SK-N-SH (cell line): Measurements from ENCODE around the gene PLXNA4. TPM values are rescaled to one million over a fixed set of nuclear protein-coding genes. Genes with fewer than 3 reads are reported as not detected.

Source experiments
- CTCF ChIA-PET: fragments of 300-600, 350-600 bp; formaldehyde crosslinking; extraction: SDS; loops from one replicate; lab custom pipeline; 2021; lab: Yijun Ruan, JAX
- POLR2A ChIA-PET: fragments of 350-600 bp; sonication (Branson Sonifier 250); formaldehyde crosslinking; extraction: SDS; loops from one replicate; lab custom pipeline; 2020; ENCODE audit warnings: antibody characterized with exemption, inconsistent platforms; lab: Yijun Ruan, JAX
- DNase-seq: peaks from one replicate; pipeline ENCODE4 v3.0.0; 2012
- H2AFZ ChIP-seq: fragments of 200-600 bp; sonication (generic); 2 replicates; pipeline ENCODE4 v1.8.1; 2016; ENCODE audit warnings: antibody characterized with exemption, mild to moderate bottlenecking, low read depth
- H3F3A ChIP-seq: fragments of 200-600 bp; sonication (generic); replicated peaks from 2 replicates; pipeline ENCODE3; 2016; ENCODE audit warnings: antibody characterized with exemption, mild to moderate bottlenecking; ENCODE audit not compliant: insufficient read depth
- H3K27ac ChIP-seq, 2 experiments: fragments of 200-500 bp in 1 of 2; fragments of 200-600 bp in 1 of 2; sonication (Bioruptor generic) in 1 of 2; sonication (generic), shearing (Covaris generic) in 1 of 2; 2 replicates each; pipeline versions ENCODE4 v1.5.1 to v1.6.1; 2014 to 2016; ENCODE audit warnings: low read depth in 2 of 2, inconsistent platforms in 1 of 2, low read length in 1 of 2, mild to moderate bottlenecking in 1 of 2, mixed read lengths in 1 of 2
- H3K27me3 ChIP-seq: fragments of 200-600 bp; sonication (generic), shearing (Covaris generic); 2 replicates; pipeline ENCODE4 v1.6.1; 2016; ENCODE audit warnings: mixed run types; ENCODE audit not compliant: insufficient read depth
- H3K36me3 ChIP-seq, 2 experiments: fragments of 200-500 bp in 1 of 2; fragments of 200-600 bp in 1 of 2; sonication (Bioruptor generic) in 1 of 2; sonication (generic) in 1 of 2; replicated peaks in 1 of 2; 2 replicates each; pipeline versions ENCODE3 to v1.5.1; 2014 to 2016; ENCODE audit warnings: low read length in 1 of 2, mild to moderate bottlenecking in 1 of 2; ENCODE audit not compliant: insufficient read depth in 2 of 2, control insufficient read depth in 1 of 2
- H3K4me1 ChIP-seq, 2 experiments: fragments of 200-500 bp in 1 of 2; fragments of 200-600 bp in 1 of 2; sonication (Bioruptor generic) in 1 of 2; sonication (generic), shearing (Covaris generic) in 1 of 2; 2 replicates each; pipeline versions ENCODE4 v1.5.1 to v1.6.1; 2014 to 2016; ENCODE audit warnings: low read depth in 1 of 2, low read length in 1 of 2, mixed run types in 1 of 2; ENCODE audit not compliant: insufficient read depth in 2 of 2, control insufficient read depth in 1 of 2
- H3K4me2 ChIP-seq: fragments of 200-600 bp; sonication (generic), shearing (Covaris generic); 2 replicates; pipeline ENCODE4 v1.6.1; 2017; ENCODE audit warnings: mixed run types
- H3K4me3 ChIP-seq, 2 experiments: fragments of 200-500 bp in 1 of 2; fragments of 200-600 bp in 1 of 2; sonication (Bioruptor generic) in 1 of 2; sonication (generic), shearing (Covaris generic) in 1 of 2; 2 replicates each; pipeline versions ENCODE4 v1.5.1 to v1.8.1; 2014 to 2016; ENCODE audit warnings: low read depth in 2 of 2, inconsistent platforms in 1 of 2, low read length in 1 of 2, mild to moderate bottlenecking in 1 of 2, mixed read lengths in 1 of 2, moderate library complexity in 1 of 2
- H3K79me2 ChIP-seq: fragments of 200-600 bp; sonication (generic); 2 replicates; pipeline ENCODE4 v1.8.1; 2017; ENCODE audit warnings: mild to moderate bottlenecking; ENCODE audit not compliant: insufficient read depth
- H3K9ac ChIP-seq: fragments of 200-600 bp; sonication (generic); 2 replicates; pipeline ENCODE4 v1.6.1; 2017; ENCODE audit warnings: mixed run types
- H3K9me2 ChIP-seq: fragments of 200-600 bp; sonication (generic); 2 replicates; pipeline ENCODE4 v1.6.1; 2017; ENCODE audit warnings: mixed run types
- H3K9me3 ChIP-seq: fragments of 200-600 bp; sonication (generic); 2 replicates; pipeline ENCODE4 v1.6.1; 2017; ENCODE audit warnings: mixed run types, mild to moderate bottlenecking, moderate library complexity
- H4K20me1 ChIP-seq: fragments of 200-600 bp; sonication (generic); 2 replicates; pipeline ENCODE4 v1.6.1; 2017; ENCODE audit warnings: mild to moderate bottlenecking, mixed run types; ENCODE audit not compliant: insufficient read depth
- CHD2 ChIP-seq: fragments of 150-350 bp; IDR thresholded peaks from 2 replicates; pipeline ENCODE4 v1.6.1; 2018; ENCODE audit warnings: low read length; ENCODE audit not compliant: partially characterized antibody
- CTCF ChIP-seq: fragments of 200-600 bp; sonication (generic); IDR thresholded peaks from 2 replicates; pipeline ENCODE4 v1.6.1; 2017; ENCODE audit warnings: antibody characterized with exemption, mild to moderate bottlenecking, moderate library complexity
- ELF1 ChIP-seq: IDR thresholded peaks from 2 replicates; pipeline ENCODE4 v1.4.0; 2012
- FOSL2 ChIP-seq: IDR thresholded peaks from 2 replicates; pipeline ENCODE4 v1.4.0; 2012; ENCODE audit warnings: low read depth, mild to moderate bottlenecking, moderate library complexity, borderline replicate concordance
- GATA2 ChIP-seq: sonication (generic); formaldehyde crosslinking; IDR thresholded peaks from 2 replicates; pipeline ENCODE4 v1.5.0; 2020; ENCODE audit warnings: mild to moderate bottlenecking, missing genetic modification reagents
- IRF3 ChIP-seq: fragments of 150-350 bp; IDR thresholded peaks from 2 replicates; pipeline ENCODE4 v1.6.1; 2016; ENCODE audit warnings: mild to moderate bottlenecking, low read depth, low read length
- JUND ChIP-seq: IDR thresholded peaks from 2 replicates; pipeline ENCODE4 v1.4.0; 2012
- MXI1 ChIP-seq: IDR thresholded peaks from 2 replicates; pipeline ENCODE4 v1.6.1; 2012; ENCODE audit warnings: mild to moderate bottlenecking, low read depth, low read length, improper control_type of control experiment
- NFIC ChIP-seq: IDR thresholded peaks from 2 replicates; pipeline ENCODE4 v1.4.0; 2012; ENCODE audit warnings: borderline replicate concordance
- POLR2AphosphoS5 ChIP-seq: IDR thresholded peaks from 2 replicates; pipeline ENCODE4 v1.6.1; 2012; ENCODE audit warnings: low read depth, low read length
- RAD21 ChIP-seq: IDR thresholded peaks from 2 replicates; pipeline ENCODE4 v1.6.1; 2012; ENCODE audit warnings: mild to moderate bottlenecking, low read length
- RCOR1 ChIP-seq: fragments of 150-350 bp; IDR thresholded peaks from 2 replicates; pipeline ENCODE4 v1.6.1; 2017; ENCODE audit warnings: antibody characterized with exemption, low read length
- RXRA ChIP-seq: IDR thresholded peaks from 2 replicates; pipeline ENCODE4 v1.4.0; 2012; ENCODE audit warnings: low read depth, mild to moderate bottlenecking, borderline replicate concordance
- TAF1 ChIP-seq: IDR thresholded peaks from 2 replicates; pipeline ENCODE4 v1.6.1; 2012; ENCODE audit warnings: low read depth, mild to moderate bottlenecking, low read length, moderate library complexity, borderline replicate concordance
- USF1 ChIP-seq: IDR thresholded peaks from 2 replicates; pipeline ENCODE4 v1.4.0; 2012; ENCODE audit warnings: low read depth, borderline replicate concordance
- WGBS: methylation state at CpG from one replicate; pipeline ENCODE4 v1.1.6; 2017; ENCODE audit warnings: low lambda C conversion rate; 5-methylcytosine and 5-hydroxymethylcytosine counted together
- polyA plus RNA-seq, 3 experiments: library from polyadenylated mRNA; depleted of rRNA; stranded (reverse); fragments of >200 nt; gene quantifications; 2 replicates each; pipeline ENCODE4 v1.2.3, GENCODE V29; 2012
- TF ChIP-seq, protein P1 (sequence below): IDR thresholded peaks from 2 replicates; pipeline ENCODE4 v1.4.0; 2012; ENCODE audit warnings: low read depth, borderline replicate concordance

PLXNA4 gene
- polyA plus RNA-seq, 1 of the 3 experiments (the other 2 are of a cell fraction) = 2.4 TPM

DNA sequence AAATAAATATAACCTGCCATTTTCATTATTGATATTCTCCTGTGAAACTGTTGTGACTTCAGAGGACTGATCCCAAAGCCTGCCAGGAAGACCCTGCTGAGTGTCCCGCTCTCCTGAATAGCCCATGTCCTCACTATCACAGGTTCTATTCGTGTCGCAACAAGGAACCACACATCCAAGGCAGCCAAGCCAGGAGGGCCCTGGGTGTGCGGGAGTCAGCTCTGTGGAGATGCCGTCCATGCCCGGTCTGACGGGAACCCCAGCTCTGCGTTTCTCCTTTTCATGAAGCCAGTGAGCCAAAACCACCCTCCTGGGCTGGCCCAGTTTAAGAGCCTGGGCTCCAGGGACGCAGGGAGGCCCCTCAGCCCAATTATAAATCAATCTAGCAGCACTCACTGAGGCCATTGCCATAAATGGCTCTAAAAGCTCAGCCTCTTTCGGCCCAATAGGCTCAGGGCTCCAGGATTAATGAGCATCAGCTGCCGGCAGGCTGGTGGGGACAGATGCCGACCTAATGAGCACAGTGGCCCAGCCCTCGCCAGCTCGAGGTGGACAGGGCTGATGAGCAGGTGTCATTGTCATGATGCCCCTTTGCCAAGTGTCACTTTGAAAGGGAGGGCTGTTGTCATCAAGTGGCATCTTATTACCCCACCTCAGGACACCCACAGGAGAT, 177.9 kb downstream of the PLXNA4 start:
- CTCF ChIA-PET = interaction anchor here (1.0 to 8.8 kb wide), 5 partner anchors 8 to 181 kb away, joined by 3 to 121 read pairs (median 6); partner anchors contain the start of gene PLXNA4
- WGBS = 71% methylated on average over 11 of the region's 14 CpGs
- H3K79me2 ChIP-seq = no peaks in the 10 kb centered on the region

More for the DNA sequence above, 177.9 kb downstream of the PLXNA4 start:
- Histone ChIP-seq H3K9me2 (no peaks in the 10 kb centered on the region), H3K4me3 (no peak overlapping the region), H3K9me3 (no peaks in the 10 kb centered on the region), H2AFZ (no peak overlapping the region), H3K4me2 (no peak overlapping the region), H3K27me3 (no peaks in the 10 kb centered on the region; the same call in 1 of the 2 replicates), H3F3A (no peaks in the 10 kb centered on the region), H3K9ac (no peak overlapping the region), H4K20me1 (no peaks in the 10 kb centered on the region), H3K4me1 (peaks cover 0 to 42% of the 10 kb centered on the region in 2 experiments; a peak in 1 of 4 replicates), H3K27ac (no peak overlapping the region), H3K36me3 (no peaks in the 10 kb centered on the region)
- no peak for TF ChIP-seq POLR2AphosphoS5
- no peak for TF ChIP-seq NFIC
- TF ChIP-seq, protein P1, sequence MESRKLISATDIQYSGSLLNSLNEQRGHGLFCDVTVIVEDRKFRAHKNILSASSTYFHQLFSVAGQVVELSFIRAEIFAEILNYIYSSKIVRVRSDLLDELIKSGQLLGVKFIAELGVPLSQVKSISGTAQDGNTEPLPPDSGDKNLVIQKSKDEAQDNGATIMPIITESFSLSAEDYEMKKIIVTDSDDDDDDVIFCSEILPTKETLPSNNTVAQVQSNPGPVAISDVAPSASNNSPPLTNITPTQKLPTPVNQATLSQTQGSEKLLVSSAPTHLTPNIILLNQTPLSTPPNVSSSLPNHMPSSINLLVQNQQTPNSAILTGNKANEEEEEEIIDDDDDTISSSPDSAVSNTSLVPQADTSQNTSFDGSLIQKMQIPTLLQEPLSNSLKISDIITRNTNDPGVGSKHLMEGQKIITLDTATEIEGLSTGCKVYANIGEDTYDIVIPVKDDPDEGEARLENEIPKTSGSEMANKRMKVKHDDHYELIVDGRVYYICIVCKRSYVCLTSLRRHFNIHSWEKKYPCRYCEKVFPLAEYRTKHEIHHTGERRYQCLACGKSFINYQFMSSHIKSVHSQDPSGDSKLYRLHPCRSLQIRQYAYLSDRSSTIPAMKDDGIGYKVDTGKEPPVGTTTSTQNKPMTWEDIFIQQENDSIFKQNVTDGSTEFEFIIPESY = no peak
- no peak for TF ChIP-seq RAD21
- TF ChIP-seq MXI1 = no peak
- no peak for TF ChIP-seq ELF1
- no peak for TF ChIP-seq CHD2
- TF ChIP-seq GATA2 = no peak
- TF ChIP-seq CTCF = no peak
- no peak for TF ChIP-seq USF1
- TF ChIP-seq JUND = no peak
- TF ChIP-seq FOSL2 = no peak
- TF ChIP-seq RCOR1 = no peak
- no peak for TF ChIP-seq IRF3
- TF ChIP-seq RXRA = no peak
- no peak for TF ChIP-seq TAF1
- no peak for DNase-seq
- POLR2A ChIA-PET = no interaction called here
